HG03097 (cell line): ENCODE results near the gene ABCC5.
"Not testable (repeated sequence)": the region's sequence is repeated elsewhere in the genome, so short reads cannot be mapped to it uniquely, and the experiment has no call there.

Experiments used
- ATAC-seq: cut with Tn5 transposase; IDR thresholded peaks from one replicate; pipeline ENCODE4 v1.9.1; 2021; ENCODE audit not compliant: unreplicated experiment, low FRiP score

ABCC5 gene

GRCh38 chr3:184017672-184018423, at the start of gene ABCC5:
Gene ABCC5, minus strand, starts transcription at chr3:184017884. Its CDS starts 3,492 bp downstream, at chr3:184014392.
- peak; percentile 98 for ATAC-seq

GRCh38 chr3:184066211-184066610, 48.5 kb upstream of the ABCC5 start:
- no peak for ATAC-seq

- ATAC-seq: no peak
Observed at GRCh38 chr3:184062637-184063036, 45.0 kb upstream of the ABCC5 start.

- no peak for ATAC-seq
Observed at GRCh38 chr3:184059424-184059823, 41.7 kb upstream of the ABCC5 start.

GRCh38 chr3:184058029-184058428, 40.3 kb upstream of the ABCC5 start:
- no peak for ATAC-seq

GRCh38 chr3:184052767-184053166, 35.1 kb upstream of the ABCC5 start, which contains the start of gene HTR3C:
Gene HTR3C, plus strand, starts transcription at chr3:184053047. Its CDS starts 34 bp downstream, at chr3:184053081.
- ATAC-seq: no peak

GRCh38 chr3:184050217-184050847, 32.6 kb upstream of the ABCC5 start:
- ATAC-seq: no peak

- no peak for ATAC-seq
Observed at GRCh38 chr3:184045995-184046394, 28.3 kb upstream of the ABCC5 start.

- ATAC-seq: no peak
Observed at GRCh38 chr3:184042617-184043016, 24.9 kb upstream of the ABCC5 start.

GRCh38 chr3:184040010-184040409, 22.3 kb upstream of the ABCC5 start:
- ATAC-seq: no peak

GRCh38 chr3:184039414-184039813, 21.7 kb upstream of the ABCC5 start:
- ATAC-seq: no peak

GRCh38 chr3:184038307-184038706, 20.6 kb upstream of the ABCC5 start:
- not testable (repeated sequence) for ATAC-seq

GRCh38 chr3:184037816-184038215, 20.1 kb upstream of the ABCC5 start:
- ATAC-seq: no peak

- ATAC-seq: no peak
Observed at GRCh38 chr3:184031187-184031792, 13.6 kb upstream of the ABCC5 start, which contains the start of gene HTR3D. Gene HTR3D, plus strand, starts transcription at chr3:184031742. Its CDS starts 0 bp downstream, at chr3:184031742.

GRCh38 chr3:184030536-184030935, 12.9 kb upstream of the ABCC5 start:
- ATAC-seq: no peak

- ATAC-seq: no peak
Observed at GRCh38 chr3:184029443-184029842, 11.8 kb upstream of the ABCC5 start.

- not testable (repeated sequence) for ATAC-seq
Observed at GRCh38 chr3:184028275-184028890, 10.7 kb upstream of the ABCC5 start.

GRCh38 chr3:184025256-184025655, 7.6 kb upstream of the ABCC5 start:
- ATAC-seq: not testable (repeated sequence)

- no peak for ATAC-seq
Observed at GRCh38 chr3:184022323-184022722, 4.6 kb upstream of the ABCC5 start.

GRCh38 chr3:184018424-184018973, 815 bp upstream of the ABCC5 start:
- ATAC-seq: no peak
